ENCODE data around the gene PARPBP.
A peak's percentile ranks its signal among the peaks of the same experiment; 100 is the strongest.

Gene PARPBP

DNA sequence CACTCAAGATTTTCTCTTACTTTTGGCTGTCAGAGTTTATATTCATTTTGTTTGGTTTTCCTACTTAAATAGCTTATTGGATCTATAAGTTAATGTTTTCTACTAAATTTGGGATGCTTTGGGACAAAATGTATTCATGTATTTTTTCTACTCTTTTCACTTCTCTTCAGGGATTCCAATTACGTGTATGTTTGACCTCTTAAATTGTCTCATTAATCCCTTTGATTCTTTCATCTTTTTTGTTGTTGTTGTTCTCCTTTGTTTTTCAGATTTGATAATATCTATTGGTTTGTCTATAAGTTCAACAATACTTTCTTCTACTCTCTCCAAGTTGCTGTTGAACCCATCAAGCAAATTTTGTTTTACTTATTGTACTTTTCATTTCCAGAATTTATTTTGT lies 43.4 kb downstream of the PARPBP start:
- DNase-seq, result no peak
- no CpG with 5 or more reads among the region's 1 CpG for WGBS (ENCODE audit: extremely low coverage, insufficient coverage, low lambda C conversion rate)
- H4K8ac ChIP-seq (ENCODE audit: low read depth, low read length), result no peak overlapping the region
- H3K18ac ChIP-seq (ENCODE audit: low read length), result no peak overlapping the region
- no peaks in the 10 kb centered on the region for H3K27me3 ChIP-seq (ENCODE audit: insufficient read depth, low read length, poor library complexity)
- no peak overlapping the region for H2BK5ac ChIP-seq (ENCODE audit: low read length)
- H3K9ac ChIP-seq (ENCODE audit: low read length), result no peak overlapping the region
- H3K36me3 ChIP-seq (ENCODE audit: control insufficient read depth, insufficient read depth, low read length), result no peaks in the 10 kb centered on the region
- H2BK120ac ChIP-seq (ENCODE audit: low read depth, low read length), result no peak overlapping the region
- H2BK15ac ChIP-seq (replicated peaks; ENCODE audit: low read depth), result no peak overlapping the region
- H3K79me1 ChIP-seq (ENCODE audit: low read length), result no peaks in the 10 kb centered on the region
- no peak overlapping the region for H3K4me2 ChIP-seq (ENCODE audit: low read length)
- H3K27ac ChIP-seq (ENCODE audit: low read depth, low read length), result no peak overlapping the region
- no peaks in the 10 kb centered on the region for H3K4me1 ChIP-seq (ENCODE audit: control insufficient read depth, low read depth, low read length)
- H4K5ac ChIP-seq (ENCODE audit: low read length), result no peak overlapping the region
- H3K79me2 ChIP-seq (ENCODE audit: control insufficient read depth, insufficient read depth, low read length), result no peaks in the 10 kb centered on the region
- H3K23ac ChIP-seq (ENCODE audit: low read length), result no peak overlapping the region
- H3K4ac ChIP-seq (ENCODE audit: low read depth, low read length), result no peak overlapping the region
- no peak overlapping the region for H2AK5ac ChIP-seq (ENCODE audit: low read length)
- H3K56ac ChIP-seq (ENCODE audit: low read length), result no peak overlapping the region
- H3K4me3 ChIP-seq (ENCODE audit: low read length), result no peak overlapping the region

- no peak overlapping the region for H2BK5ac ChIP-seq (ENCODE audit: low read length)
- no peak overlapping the region for H3K4me2 ChIP-seq (ENCODE audit: low read length)
- no peak overlapping the region for H4K5ac ChIP-seq (ENCODE audit: low read length)
- no peak overlapping the region for H4K8ac ChIP-seq (ENCODE audit: low read depth, low read length)
- no peak overlapping the region for H2BK120ac ChIP-seq (ENCODE audit: low read depth, low read length)
- H3K79me2 ChIP-seq (ENCODE audit: control insufficient read depth, insufficient read depth, low read length), result no peaks in the 10 kb centered on the region
- H2AK5ac ChIP-seq (ENCODE audit: low read length), result no peak overlapping the region
- H2BK15ac ChIP-seq (replicated peaks; ENCODE audit: low read depth), result no peak overlapping the region
- H3K9ac ChIP-seq (ENCODE audit: low read length), result no peak overlapping the region
- no peak for DNase-seq
- no peak overlapping the region for H3K27ac ChIP-seq (ENCODE audit: low read depth, low read length)
- no peaks in the 10 kb centered on the region for H3K27me3 ChIP-seq (ENCODE audit: insufficient read depth, low read length, poor library complexity)
- H3K79me1 ChIP-seq (ENCODE audit: low read length), result no peaks in the 10 kb centered on the region
- H3K36me3 ChIP-seq (ENCODE audit: control insufficient read depth, insufficient read depth, low read length), result no peaks in the 10 kb centered on the region
- H3K4me3 ChIP-seq (ENCODE audit: low read length), result no peak overlapping the region
- no peak overlapping the region for H3K4ac ChIP-seq (ENCODE audit: low read depth, low read length)
- no peak overlapping the region for H3K18ac ChIP-seq (ENCODE audit: low read length)
- H3K23ac ChIP-seq (ENCODE audit: low read length), result no peak overlapping the region
- no peaks in the 10 kb centered on the region for H3K4me1 ChIP-seq (ENCODE audit: control insufficient read depth, low read depth, low read length)
- H3K56ac ChIP-seq (ENCODE audit: low read length), result no peak overlapping the region
Observed at GRCh38 chr12:102167821-102168604, 48.0 kb downstream of the PARPBP start.

- H3K4ac ChIP-seq (ENCODE audit: low read depth, low read length), result no peak overlapping the region
- no peak overlapping the region for H3K4me2 ChIP-seq (ENCODE audit: low read length)
- H2BK15ac ChIP-seq (replicated peaks; ENCODE audit: low read depth), result no peak overlapping the region
- H4K5ac ChIP-seq (ENCODE audit: low read length), result no peak overlapping the region
- H3K4me3 ChIP-seq (ENCODE audit: low read length), result no peak overlapping the region
- no peak overlapping the region for H3K23ac ChIP-seq (ENCODE audit: low read length)
- WGBS (ENCODE audit: extremely low coverage, insufficient coverage, low lambda C conversion rate), result no CpG with 5 or more reads among the region's 2 CpGs
- no peak overlapping the region for H2AK5ac ChIP-seq (ENCODE audit: low read length)
- DNase-seq, result peak; percentile 31
- H3K79me2 ChIP-seq (ENCODE audit: control insufficient read depth, insufficient read depth, low read length), result no peaks in the 10 kb centered on the region
- no peak overlapping the region for H3K18ac ChIP-seq (ENCODE audit: low read length)
- no peak overlapping the region for H2BK120ac ChIP-seq (ENCODE audit: low read depth, low read length)
- no peak overlapping the region for H4K8ac ChIP-seq (ENCODE audit: low read depth, low read length)
- no peak overlapping the region for H3K56ac ChIP-seq (ENCODE audit: low read length)
- no peaks in the 10 kb centered on the region for H3K4me1 ChIP-seq (ENCODE audit: control insufficient read depth, low read depth, low read length)
- no peaks in the 10 kb centered on the region for H3K36me3 ChIP-seq (ENCODE audit: control insufficient read depth, insufficient read depth, low read length)
- H3K27me3 ChIP-seq (ENCODE audit: insufficient read depth, low read length, poor library complexity), result no peaks in the 10 kb centered on the region
- no peak overlapping the region for H2BK5ac ChIP-seq (ENCODE audit: low read length)
- no peak overlapping the region for H3K9ac ChIP-seq (ENCODE audit: low read length)
- no peaks in the 10 kb centered on the region for H3K79me1 ChIP-seq (ENCODE audit: low read length)
- H3K27ac ChIP-seq (ENCODE audit: low read depth, low read length), result no peak overlapping the region
Observed at GRCh38 chr12:102169922-102170621, 50.1 kb downstream of the PARPBP start.

DNA sequence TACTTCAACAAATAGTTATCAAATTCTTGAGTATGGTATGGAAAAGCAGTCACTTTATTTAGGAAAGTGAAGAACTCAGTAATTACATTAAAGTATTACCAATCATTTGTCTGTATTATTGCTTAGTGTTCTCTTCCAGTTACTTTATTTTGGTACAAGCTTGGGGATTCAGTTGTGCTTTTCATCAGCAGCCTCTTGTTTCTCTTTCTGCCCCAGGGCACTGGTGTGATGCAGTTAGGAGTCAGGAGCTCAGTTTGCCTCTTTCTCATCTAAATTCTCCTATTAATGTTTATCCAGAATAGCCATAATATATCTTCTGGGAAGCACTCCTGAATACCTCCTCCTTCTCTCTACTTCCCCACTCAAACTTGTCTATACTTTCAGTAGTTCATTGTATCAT lies 52.0 kb downstream of the PARPBP start:
- Histone ChIP-seq H2BK5ac (ENCODE audit: low read length) (no peak overlapping the region), H3K4me2 (ENCODE audit: low read length) (no peak overlapping the region), H3K4ac (ENCODE audit: low read depth, low read length) (no peak overlapping the region), H3K27ac (ENCODE audit: low read depth, low read length) (no peak overlapping the region), H3K79me2 (ENCODE audit: control insufficient read depth, insufficient read depth, low read length) (no peaks in the 10 kb centered on the region), H3K23ac (ENCODE audit: low read length) (no peak overlapping the region), H3K36me3 (ENCODE audit: control insufficient read depth, insufficient read depth, low read length) (no peaks in the 10 kb centered on the region), H3K4me3 (ENCODE audit: low read length) (no peak overlapping the region), H4K8ac (ENCODE audit: low read depth, low read length) (no peak overlapping the region), H3K27me3 (ENCODE audit: insufficient read depth, low read length, poor library complexity) (no peaks in the 10 kb centered on the region), H3K79me1 (ENCODE audit: low read length) (no peaks in the 10 kb centered on the region), H3K18ac (ENCODE audit: low read length) (no peak overlapping the region), H2BK15ac (replicated peaks; ENCODE audit: low read depth) (no peak overlapping the region), H3K9ac (ENCODE audit: low read length) (no peak overlapping the region), H2AK5ac (ENCODE audit: low read length) (no peak overlapping the region), H3K4me1 (ENCODE audit: control insufficient read depth, low read depth, low read length) (no peaks in the 10 kb centered on the region), H3K56ac (ENCODE audit: low read length) (no peak overlapping the region), H4K5ac (ENCODE audit: low read length) (no peak overlapping the region), H2BK120ac (ENCODE audit: low read depth, low read length) (no peak overlapping the region)
- DNase-seq, result no peak

DNA sequence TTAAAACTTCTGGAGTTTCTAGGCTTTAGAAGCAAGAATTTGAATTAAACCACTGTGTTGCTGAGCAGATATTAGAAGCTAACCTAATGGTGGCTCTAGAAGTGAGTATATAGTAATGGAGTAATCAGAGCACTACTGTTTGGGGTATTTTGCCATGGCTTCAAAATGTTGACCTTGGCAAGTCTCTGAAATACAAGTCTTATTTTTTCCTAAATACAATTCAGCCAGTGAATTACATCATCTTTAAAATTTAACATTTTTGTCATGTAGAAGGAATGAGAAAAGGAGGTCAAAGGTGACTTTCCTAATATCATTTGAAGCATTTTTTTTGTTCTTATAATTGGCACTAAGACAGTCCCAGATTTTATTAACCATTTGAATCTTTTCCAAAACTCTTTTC lies 52.5 kb downstream of the PARPBP start:
- H3K4me3 ChIP-seq (ENCODE audit: low read length), result no peak overlapping the region
- H3K56ac ChIP-seq (ENCODE audit: low read length), result no peak overlapping the region
- no peak overlapping the region for H3K4me2 ChIP-seq (ENCODE audit: low read length)
- H3K4ac ChIP-seq (ENCODE audit: low read depth, low read length), result no peak overlapping the region
- no peaks in the 10 kb centered on the region for H3K27me3 ChIP-seq (ENCODE audit: insufficient read depth, low read length, poor library complexity)
- H3K9ac ChIP-seq (ENCODE audit: low read length), result no peak overlapping the region
- no peaks in the 10 kb centered on the region for H3K36me3 ChIP-seq (ENCODE audit: control insufficient read depth, insufficient read depth, low read length)
- no peak overlapping the region for H4K5ac ChIP-seq (ENCODE audit: low read length)
- no peak overlapping the region for H4K8ac ChIP-seq (ENCODE audit: low read depth, low read length)
- no peak for DNase-seq
- H2AK5ac ChIP-seq (ENCODE audit: low read length), result no peak overlapping the region
- H2BK5ac ChIP-seq (ENCODE audit: low read length), result no peak overlapping the region
- no peaks in the 10 kb centered on the region for H3K4me1 ChIP-seq (ENCODE audit: control insufficient read depth, low read depth, low read length)
- no peaks in the 10 kb centered on the region for H3K79me2 ChIP-seq (ENCODE audit: control insufficient read depth, insufficient read depth, low read length)
- no peak overlapping the region for H3K18ac ChIP-seq (ENCODE audit: low read length)
- H2BK15ac ChIP-seq (replicated peaks; ENCODE audit: low read depth), result no peak overlapping the region
- no peak overlapping the region for H3K23ac ChIP-seq (ENCODE audit: low read length)
- H2BK120ac ChIP-seq (ENCODE audit: low read depth, low read length), result no peak overlapping the region
- H3K79me1 ChIP-seq (ENCODE audit: low read length), result no peaks in the 10 kb centered on the region
- H3K27ac ChIP-seq (ENCODE audit: low read depth, low read length), result no peak overlapping the region

DNA sequence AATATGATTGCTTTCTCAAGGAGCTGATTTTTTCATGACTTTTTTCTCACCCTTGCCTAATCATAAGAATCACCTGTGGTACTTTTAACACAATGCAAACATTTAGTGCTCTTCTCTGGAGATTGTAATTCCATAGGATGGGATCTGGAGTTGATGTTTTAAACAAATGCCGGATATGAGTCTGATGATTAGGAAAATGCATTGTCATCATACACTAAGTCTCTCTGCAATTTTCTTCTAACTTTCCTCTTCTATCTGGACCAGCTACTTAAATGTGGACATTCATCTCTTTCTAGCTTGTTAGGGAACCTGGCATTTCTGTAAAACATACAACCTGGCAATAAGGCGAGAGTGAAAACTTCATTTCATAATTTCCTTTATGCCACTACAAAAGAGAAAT lies 54.1 kb downstream of the PARPBP start:
- no peak overlapping the region for H3K4me2 ChIP-seq (ENCODE audit: low read length)
- no peaks in the 10 kb centered on the region for H3K79me1 ChIP-seq (ENCODE audit: low read length)
- no peak overlapping the region for H3K23ac ChIP-seq (ENCODE audit: low read length)
- H3K4me1 ChIP-seq (ENCODE audit: control insufficient read depth, low read depth, low read length), result no peaks in the 10 kb centered on the region
- no peak overlapping the region for H3K27ac ChIP-seq (ENCODE audit: low read depth, low read length)
- no peak overlapping the region for H2BK120ac ChIP-seq (ENCODE audit: low read depth, low read length)
- no peaks in the 10 kb centered on the region for H3K36me3 ChIP-seq (ENCODE audit: control insufficient read depth, insufficient read depth, low read length)
- no peak for DNase-seq
- no peak overlapping the region for H3K56ac ChIP-seq (ENCODE audit: low read length)
- no peaks in the 10 kb centered on the region for H3K79me2 ChIP-seq (ENCODE audit: control insufficient read depth, insufficient read depth, low read length)
- no peak overlapping the region for H2BK5ac ChIP-seq (ENCODE audit: low read length)
- H2AK5ac ChIP-seq (ENCODE audit: low read length), result no peak overlapping the region
- no peak overlapping the region for H3K18ac ChIP-seq (ENCODE audit: low read length)
- no peak overlapping the region for H3K4me3 ChIP-seq (ENCODE audit: low read length)
- no peak overlapping the region for H4K8ac ChIP-seq (ENCODE audit: low read depth, low read length)
- no peak overlapping the region for H2BK15ac ChIP-seq (replicated peaks; ENCODE audit: low read depth)
- no CpG with 5 or more reads among the region's 2 CpGs for WGBS (ENCODE audit: extremely low coverage, insufficient coverage, low lambda C conversion rate)
- no peaks in the 10 kb centered on the region for H3K27me3 ChIP-seq (ENCODE audit: insufficient read depth, low read length, poor library complexity)
- H3K9ac ChIP-seq (ENCODE audit: low read length), result no peak overlapping the region
- H3K4ac ChIP-seq (ENCODE audit: low read depth, low read length), result no peak overlapping the region
- no peak overlapping the region for H4K5ac ChIP-seq (ENCODE audit: low read length)

Measured in mesendoderm (in vitro differentiated cells).